AML-193 (cell line): ENCODE measurements around the gene CACNG6.
A peak's percentile ranks its signal among the peaks of the same experiment; 100 is the strongest.

Experiments
- DNase-seq, 2 experiments: peaks; one replicate each; lab custom pipeline; 2025; lab: John Stamatoyannopoulos, UW

Gene CACNG6

DNA sequence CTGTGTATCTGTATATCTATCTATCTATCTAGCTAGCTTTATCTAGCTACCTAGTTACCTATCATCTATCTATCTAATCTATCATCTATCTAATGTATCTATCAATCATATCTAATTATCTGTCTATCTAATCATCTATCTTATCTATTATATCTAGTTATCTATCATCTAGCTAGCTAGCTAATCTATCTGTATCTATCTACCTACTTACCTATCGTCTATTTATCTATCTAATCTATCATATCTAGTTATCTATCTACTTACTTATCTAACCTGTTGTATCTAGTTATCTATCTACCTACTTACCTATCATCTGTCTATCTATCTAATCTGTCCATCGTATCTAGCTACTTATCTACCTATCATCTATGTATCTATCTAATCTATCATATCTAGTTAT, 54.3 kb downstream of the CACNG6 start:
- no peak for DNase-seq

DNA sequence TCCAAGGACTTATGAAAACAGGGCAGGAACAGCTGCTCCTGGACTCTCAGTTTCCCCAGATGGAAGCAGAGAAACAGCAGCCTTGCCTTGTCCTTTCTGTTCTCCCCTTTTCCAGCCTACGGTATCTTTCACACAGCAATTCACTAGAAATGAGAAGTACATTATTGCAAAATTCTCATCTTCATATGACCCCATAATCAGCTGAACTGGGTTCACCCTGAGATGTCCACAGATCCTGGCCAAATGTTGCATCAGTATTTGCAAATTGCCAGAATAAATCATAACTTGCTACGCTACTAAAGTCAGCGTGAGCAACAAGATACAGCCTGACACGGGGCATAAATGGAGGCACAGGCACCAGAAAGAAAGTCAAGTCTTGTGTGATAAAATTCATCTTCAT, 56.2 kb downstream of the CACNG6 start:
- peak; percentile 70 to 82 for DNase-seq
